T-helper 2 cell treated with Interferon-gamma antibody and Interleukin-4, amounts not matched to agents 5 μg/mL and 100 μg/mL, for 36 hours (primary cell): ENCODE measurements around the gene WDR4.
"Not testable (repeated sequence)": the region's sequence is repeated elsewhere in the genome, so short reads cannot be mapped to it uniquely, and the experiment has no call there.

Source experiments
- DNase-seq: peaks from one replicate; pipeline ENCODE4 v3.0.0; 2021; ENCODE audit warnings: low spot score
- H3K27ac Mint-ChIP-seq: one replicate; pipeline ENCODE4 v1.8.0; 2021; ENCODE audit warnings: mild to moderate bottlenecking, mixed read lengths
- H3K27me3 Mint-ChIP-seq: one replicate; pipeline ENCODE4 v1.8.0; 2021; ENCODE audit warnings: low read depth, mixed read lengths
- H3K36me3 Mint-ChIP-seq: one replicate; pipeline ENCODE4 v1.8.0; 2021; ENCODE audit warnings: low read depth, mixed read lengths
- H3K4me1 Mint-ChIP-seq: one replicate; pipeline ENCODE4 v1.8.0; 2021; ENCODE audit warnings: low read depth, mixed read lengths
- H3K4me3 Mint-ChIP-seq: one replicate; pipeline ENCODE4 v1.8.0; 2022; ENCODE audit warnings: mild to moderate bottlenecking, moderate library complexity, mixed read lengths
- H3K9me3 Mint-ChIP-seq: one replicate; pipeline ENCODE4 v1.8.0; 2021; ENCODE audit warnings: mixed read lengths

WDR4 gene

GRCh38 chr21:42833859-42834725 is 45.2 kb downstream of the WDR4 start:
- DNase-seq = no peak
- Mint-ChIP-seq H3K27me3 (peaks cover 7% of the 10 kb centered on the region), H3K36me3 (peaks cover 11% of the 10 kb centered on the region), H3K4me3 (no peak overlapping the region), H3K9me3 (no peaks in the 10 kb centered on the region), H3K27ac (no peak overlapping the region), H3K4me1 (peaks cover 27% of the 10 kb centered on the region)

- peak overlapping the region; percentile 59 for H3K27ac Mint-ChIP-seq
- DNase-seq = peak; percentile 63
- peaks cover 9% of the 10 kb centered on the region for H3K36me3 Mint-ChIP-seq
- peak overlapping the region; percentile 78 for H3K4me3 Mint-ChIP-seq
- H3K27me3 Mint-ChIP-seq = peaks cover 10% of the 10 kb centered on the region
- H3K9me3 Mint-ChIP-seq = no peaks in the 10 kb centered on the region
- H3K4me1 Mint-ChIP-seq = peaks cover 27% of the 10 kb centered on the region
These were observed 45.9 kb downstream of the WDR4 start for GRCh38 chr21:42833439-42833815.

- H3K4me1 Mint-ChIP-seq = peaks cover 27% of the 10 kb centered on the region
- peaks cover 21% of the 10 kb centered on the region for H3K27me3 Mint-ChIP-seq
- H3K27ac Mint-ChIP-seq, H3K36me3 Mint-ChIP-seq, H3K9me3 Mint-ChIP-seq, DNase-seq: not testable (repeated sequence)
- peak overlapping the region; percentile 78 for H3K4me3 Mint-ChIP-seq
These were observed 47.1 kb downstream of the WDR4 start for GRCh38 chr21:42832321-42832630.

- no peak overlapping the region for H3K27ac Mint-ChIP-seq
- no peak for DNase-seq
- H3K4me1 Mint-ChIP-seq = peaks cover 27% of the 10 kb centered on the region
- H3K4me3 Mint-ChIP-seq = no peak overlapping the region
- no peaks in the 10 kb centered on the region for H3K9me3 Mint-ChIP-seq
- peaks cover 4% of the 10 kb centered on the region for H3K36me3 Mint-ChIP-seq
- H3K27me3 Mint-ChIP-seq = peaks cover 26% of the 10 kb centered on the region
These were observed 48.6 kb downstream of the WDR4 start for GRCh38 chr21:42830456-42831455.

GRCh38 chr21:42829954-42830353 is 49.4 kb downstream of the WDR4 start:
- H3K27me3 Mint-ChIP-seq = peaks cover 34% of the 10 kb centered on the region
- H3K9me3 Mint-ChIP-seq = no peaks in the 10 kb centered on the region
- H3K4me1 Mint-ChIP-seq = peaks cover 27% of the 10 kb centered on the region
- H3K36me3 Mint-ChIP-seq = peaks cover 4% of the 10 kb centered on the region
- no peak overlapping the region for H3K27ac Mint-ChIP-seq
- H3K4me3 Mint-ChIP-seq = no peak overlapping the region
- DNase-seq = no peak

GRCh38 chr21:42829417-42829816 is 49.9 kb downstream of the WDR4 start:
- H3K4me1 Mint-ChIP-seq = peaks cover 29% of the 10 kb centered on the region
- no peak overlapping the region for H3K27ac Mint-ChIP-seq
- H3K36me3 Mint-ChIP-seq = peaks cover 4% of the 10 kb centered on the region
- H3K9me3 Mint-ChIP-seq = no peaks in the 10 kb centered on the region
- H3K4me3 Mint-ChIP-seq = no peak overlapping the region
- no peak for DNase-seq
- H3K27me3 Mint-ChIP-seq = peaks cover 38% of the 10 kb centered on the region

GRCh38 chr21:42827588-42827987 is 51.8 kb downstream of the WDR4 start:
- H3K36me3 Mint-ChIP-seq = peaks cover 4% of the 10 kb centered on the region
- H3K27ac Mint-ChIP-seq = no peak overlapping the region
- no peak for DNase-seq
- H3K4me1 Mint-ChIP-seq = peaks cover 16% of the 10 kb centered on the region
- H3K27me3 Mint-ChIP-seq = peaks cover 38% of the 10 kb centered on the region
- no peaks in the 10 kb centered on the region for H3K9me3 Mint-ChIP-seq
- no peak overlapping the region for H3K4me3 Mint-ChIP-seq

- no peak for DNase-seq
- H3K4me3 Mint-ChIP-seq = no peak overlapping the region
- peaks cover 4% of the 10 kb centered on the region for H3K9me3 Mint-ChIP-seq
- H3K27ac Mint-ChIP-seq = no peak overlapping the region
- peaks cover 18% of the 10 kb centered on the region for H3K27me3 Mint-ChIP-seq
- no peaks in the 10 kb centered on the region for H3K36me3 Mint-ChIP-seq
- H3K4me1 Mint-ChIP-seq = peaks cover 4% of the 10 kb centered on the region
These were observed 58.5 kb downstream of the WDR4 start for GRCh38 chr21:42820616-42821465.

GRCh38 chr21:42819861-42820615 is 59.3 kb downstream of the WDR4 start:
- Mint-ChIP-seq H3K9me3 (peaks cover 6% of the 10 kb centered on the region), H3K4me1 (peaks cover 4% of the 10 kb centered on the region), H3K4me3 (no peak overlapping the region), H3K27ac (no peak overlapping the region), H3K27me3 (peaks cover 10% of the 10 kb centered on the region), H3K36me3 (no peaks in the 10 kb centered on the region)
- no peak for DNase-seq

- Mint-ChIP-seq H3K4me1 (peaks cover 2% of the 10 kb centered on the region), H3K9me3 (peaks cover 15% of the 10 kb centered on the region), H3K27ac (no peak overlapping the region), H3K4me3 (no peak overlapping the region), H3K27me3 (peaks cover 7% of the 10 kb centered on the region), H3K36me3 (no peaks in the 10 kb centered on the region)
- no peak for DNase-seq
These were observed 61.0 kb downstream of the WDR4 start for GRCh38 chr21:42818328-42818749.

- Mint-ChIP-seq H3K27ac (no peak overlapping the region), H3K27me3 (peaks cover 19% of the 10 kb centered on the region), H3K9me3 (peaks cover 16% of the 10 kb centered on the region), H3K4me3 (no peak overlapping the region), H3K36me3 (no peaks in the 10 kb centered on the region), H3K4me1 (peaks cover 2% of the 10 kb centered on the region)
- DNase-seq = no peak
These were observed 64.1 kb downstream of the WDR4 start for GRCh38 chr21:42815217-42815616.

- not testable (repeated sequence) for H3K4me1 Mint-ChIP-seq, DNase-seq, H3K27ac Mint-ChIP-seq, H3K4me3 Mint-ChIP-seq, H3K36me3 Mint-ChIP-seq
- peaks cover 16% of the 10 kb centered on the region for H3K9me3 Mint-ChIP-seq
- H3K27me3 Mint-ChIP-seq = peaks cover 22% of the 10 kb centered on the region
These were observed 66.7 kb downstream of the WDR4 start for GRCh38 chr21:42812528-42813241.
